Measurements from ENCODE around the gene XCL2.

Gene XCL2

GRCh38 chr1:168521401-168522000, 22.3 kb downstream of the XCL2 start:
- H3K4me1 Mint-ChIP-seq: peaks cover 11% of the 10 kb centered on the region
- H3K27me3 Mint-ChIP-seq (ENCODE audit: low read depth, poor library complexity): no peaks in the 10 kb centered on the region
- peaks cover 21% of the 10 kb centered on the region for H3K9me3 Mint-ChIP-seq
- no peak overlapping the region for H3K27ac Mint-ChIP-seq
- peaks cover 5% of the 10 kb centered on the region for H3K36me3 Mint-ChIP-seq (ENCODE audit: low read depth)
- DNase-seq: no peak
- no peak overlapping the region for H3K4me3 Mint-ChIP-seq
- no peak for TF ChIP-seq CTCF (IDR thresholded peaks at IDR 0.05)

GRCh38 chr1:168520832-168521231, 23.0 kb downstream of the XCL2 start:
- peaks cover 11% of the 10 kb centered on the region for H3K4me1 Mint-ChIP-seq
- DNase-seq: no peak
- H3K9me3 Mint-ChIP-seq: peaks cover 21% of the 10 kb centered on the region
- H3K27me3 Mint-ChIP-seq (ENCODE audit: low read depth, poor library complexity): no peaks in the 10 kb centered on the region
- no peak overlapping the region for H3K4me3 Mint-ChIP-seq
- H3K36me3 Mint-ChIP-seq (ENCODE audit: low read depth): peaks cover 5% of the 10 kb centered on the region
- TF ChIP-seq CTCF (IDR thresholded peaks at IDR 0.05): no peak
- H3K27ac Mint-ChIP-seq: no peak overlapping the region

- Mint-ChIP-seq H3K4me3 (no peak overlapping the region), H3K36me3 (ENCODE audit: low read depth) (peaks cover 5% of the 10 kb centered on the region), H3K9me3 (peaks cover 21% of the 10 kb centered on the region), H3K4me1 (peaks cover 11% of the 10 kb centered on the region), H3K27ac (no peak overlapping the region), H3K27me3 (ENCODE audit: low read depth, poor library complexity) (no peaks in the 10 kb centered on the region)
- DNase-seq: no peak
- no peak for TF ChIP-seq CTCF (IDR thresholded peaks at IDR 0.05)
Measured at GRCh38 chr1:168520052-168520751, 23.6 kb downstream of the XCL2 start.

GRCh38 chr1:168518813-168519212, 25.0 kb downstream of the XCL2 start:
- DNase-seq: no peak
- peaks cover 5% of the 10 kb centered on the region for H3K36me3 Mint-ChIP-seq (ENCODE audit: low read depth)
- no peak overlapping the region for H3K4me3 Mint-ChIP-seq
- H3K4me1 Mint-ChIP-seq: peaks cover 19% of the 10 kb centered on the region
- TF ChIP-seq CTCF (IDR thresholded peaks at IDR 0.05): no peak
- peaks cover 13% of the 10 kb centered on the region for H3K9me3 Mint-ChIP-seq
- no peak overlapping the region for H3K27ac Mint-ChIP-seq
- no peaks in the 10 kb centered on the region for H3K27me3 Mint-ChIP-seq (ENCODE audit: low read depth, poor library complexity)

- peaks cover 4% of the 10 kb centered on the region for H3K36me3 Mint-ChIP-seq (ENCODE audit: low read depth)
- no peak overlapping the region for H3K27ac Mint-ChIP-seq
- no peak for DNase-seq
- H3K4me3 Mint-ChIP-seq: no peak overlapping the region
- peaks cover 25% of the 10 kb centered on the region for H3K4me1 Mint-ChIP-seq
- TF ChIP-seq CTCF (IDR thresholded peaks at IDR 0.05): no peak
- H3K9me3 Mint-ChIP-seq: peaks cover 9% of the 10 kb centered on the region
- no peaks in the 10 kb centered on the region for H3K27me3 Mint-ChIP-seq (ENCODE audit: low read depth, poor library complexity)
Measured at GRCh38 chr1:168518201-168518689, 25.6 kb downstream of the XCL2 start.

GRCh38 chr1:168514455-168514854, 29.3 kb downstream of the XCL2 start:
- Mint-ChIP-seq H3K9me3 (no peaks in the 10 kb centered on the region), H3K4me3 (no peak overlapping the region), H3K27me3 (ENCODE audit: low read depth, poor library complexity) (peaks cover 3% of the 10 kb centered on the region), H3K36me3 (ENCODE audit: low read depth) (no peaks in the 10 kb centered on the region), H3K27ac (no peak overlapping the region), H3K4me1 (peaks cover 20% of the 10 kb centered on the region)
- no peak for DNase-seq
- no peak for TF ChIP-seq CTCF (IDR thresholded peaks at IDR 0.05)
